HEK293T (cell line): Measurements from ENCODE around the gene FAM124A.

ENCODE experiments used
- BHLHE40 ChIP-seq: fragments of 450-650 bp; IDR thresholded peaks from 2 replicates; pipeline ENCODE4 v1.6.1; 2016; ENCODE audit warnings: mild to moderate bottlenecking, moderate library complexity, borderline replicate concordance
- FOXK2 ChIP-seq: fragments of 450-650 bp; IDR thresholded peaks from 2 replicates; pipeline ENCODE4 v1.6.1; 2016; ENCODE audit warnings: mild to moderate bottlenecking
- HDGF ChIP-seq: fragments of 450-650 bp; IDR thresholded peaks from 2 replicates; pipeline ENCODE4 v1.6.1; 2017; ENCODE audit warnings: antibody characterized with exemption, borderline replicate concordance

- TF ChIP-seq HDGF (no peak), FOXK2 (no peak), BHLHE40 (no peak)
Observed at GRCh38 chr13:51243832-51244231, 21.6 kb downstream of the FAM124A start.
